Adrenal gland (tissue), 19 donors: Measurements from ENCODE around the gene TUBB2B. TPM values are rescaled to one million over a fixed set of nuclear protein-coding genes. Genes with fewer than 3 reads are reported as not detected.

Experiments
- DNase-seq, 7 donors: peaks; one replicate each; pipeline ENCODE4 v3.0.0-alpha.2; 2019 to 2020
- H3K27ac ChIP-seq, 5 donors: fragments of 200-600 bp; sonication (generic) in 4 of 5; 1 replicate in 3 of 5; 2 replicates in 2 of 5; pipeline versions ENCODE4 v1.5.1 to v1.8.0; 2016 to 2020; ENCODE audit warnings: mild to moderate bottlenecking in 1 of 5
- H3K27me3 ChIP-seq: fragments of 200-600 bp; 2 replicates; pipeline ENCODE4 v1.8.0; 2021
- H3K36me3 ChIP-seq, 2 donors: fragments of 200-600 bp; replicated peaks in 1 of 2; 1 replicate in 1 of 2; 2 replicates in 1 of 2; pipeline versions ENCODE4 v1.5.1 to v1.8.0; 2018 to 2022
- H3K4me1 ChIP-seq, 2 donors: fragments of 200-600 bp; replicated peaks in 1 of 2; 1 replicate in 1 of 2; 2 replicates in 1 of 2; pipeline versions ENCODE4 v1.5.1 to v1.8.0; 2018 to 2021
- H3K4me3 ChIP-seq, 4 donors: fragments of 200-600 bp; sonication (generic) in 3 of 4; one replicate each; pipeline ENCODE4 v1.5.1; 2016 to 2018
- H3K9me3 ChIP-seq, 3 donors: fragments of 200-600 bp; sonication (generic) in 1 of 3; replicated peaks in 1 of 3; 1 replicate in 2 of 3; 2 replicates in 1 of 3; pipeline versions ENCODE4 v1.5.1 to v1.8.0; 2016 to 2021
- CTCF ChIP-seq, 6 experiments: fragments of 450-650 bp in 4 of 6; fragments of 200-600 bp in 2 of 6; sonication (generic) in 1 of 6; IDR thresholded peaks; 1 replicate in 5 of 6; 2 replicates in 1 of 6; pipeline versions ENCODE4 v1.5.1 to v1.8.0; 2016 to 2021; ENCODE audit warnings: antibody characterized with exemption in 6 of 6, mild to moderate bottlenecking in 2 of 6, moderate library complexity in 1 of 6
- POLR2A ChIP-seq, 2 donors: fragments of 450-650 bp; IDR thresholded peaks; one replicate each; pipeline ENCODE4 v1.6.1; 2017; ENCODE audit warnings: antibody characterized with exemption in 2 of 2, mild to moderate bottlenecking in 2 of 2, moderate library complexity in 1 of 2
- WGBS, 4 donors: extraction: QIAGEN DNeasy Blood & Tissue Kit in 2 of 4; methylation state at CpG; one replicate each; pipeline versions ENCODE4 v1.1.5 to v1.1.7; 2013 to 2017; 5-methylcytosine and 5-hydroxymethylcytosine counted together
- intact Hi-C, 2 donors: fragments of 100-400 bp; cut with DNase I; formaldehyde crosslinking; loops; one replicate each; pipeline versions ENCODE4 v1.14.1 to v1.15.0; 2022 to 2023
- long read RNA-seq, 10 donors: library from polyadenylated mRNA in 3 of 10; unstranded in 2 of 10; stranded (forward) in 1 of 10; transcript quantifications; one replicate each; pipeline ENCODE4 v2.0.0 and lab custom pipeline, GENCODE V29; 2021 to 2026
- polyA plus RNA-seq, 3 donors: library from polyadenylated mRNA; stranded (reverse); fragments of 200-250 nt in 2 of 3; fragments of 350-450 nt in 1 of 3; fragmentation: Illumina TruSeq in 1 of 3; extraction: RNeasy Lipid Tissue Mini Kit (QIAGEN cat#74804) in 1 of 3; gene quantifications; one replicate each; pipeline ENCODE4 v1.2.3, GENCODE V29; 2013 to 2014
- total RNA-seq, 9 donors: library from RNA; depleted of rRNA in 4 of 9; stranded (reverse); fragments of >200 nt in 4 of 9; fragments of 120-200 nt in 1 of 9; fragmentation: NEBNext Ultra II Directional in 1 of 9; extraction: Animal tissue kit (Norgen Biotek cat#: 25700) in 1 of 9; gene quantifications; one replicate each; pipeline versions ENCODE4 v1.1.0 to v1.2.4, GENCODE V29; 2013 to 2023
- donor health status: healthy with polysubstance abuse.
- donor health status: Bipolar disorder and iron deficiency.
- donor health status: DM: yes; HTN: yes; CAD: no.
- donor health status: DM: no; HTN: no; CAD: no.
- donor health status: DM: no; HTN: no; CAD: no.
- donor health status: DM: yes; HTN: yes; CAD: no.

TUBB2B gene
- total RNA-seq (10 to 100 TPM in 1 of 9 donors, 1 to 10 TPM in 6, under 1 TPM in 1, not detected in 1; 0.98 to 37.3 (median 1.9) TPM), polyA plus RNA-seq (1 to 10 TPM; 2.0 to 3.6 (median 3.2) TPM)
- long read RNA-seq, donor 1, partial matches to known transcripts, result 0 of 3 reads
- long read RNA-seq, donor 1, other reads (novel, unspliced or antisense), result 0 of 3 reads
- long read RNA-seq, donor 2, partial matches to known transcripts, result 0 of 2 reads
- long read RNA-seq, donor 2, other reads (novel, unspliced or antisense), result 0 of 2 reads
- long read RNA-seq, donor 3, transcript TUBB2B-201 (4 exons, 2,020 nt), result major isoform, 7 of 7 reads
- long read RNA-seq, donor 3, partial matches to known transcripts, result 0 of 7 reads
- long read RNA-seq, donor 3, other reads (novel, unspliced or antisense), result 0 of 7 reads
- long read RNA-seq, donor 4, partial matches to known transcripts, result 0 of 1 reads
- long read RNA-seq, donor 4, other reads (novel, unspliced or antisense), result 0 of 1 reads
- long read RNA-seq, donor 5, partial matches to known transcripts, result 0 of 4 reads
- long read RNA-seq, donor 5, other reads (novel, unspliced or antisense), result 0 of 4 reads
- long read RNA-seq, donor 6, partial matches to known transcripts, result 0 of 1 reads
- long read RNA-seq, donor 6, other reads (novel, unspliced or antisense), result 0 of 1 reads
- long read RNA-seq, donor 7, partial matches to known transcripts, result 0 of 1 reads
- long read RNA-seq, donor 7, other reads (novel, unspliced or antisense), result 0 of 1 reads
- long read RNA-seq, donor 8, result 0 reads
- long read RNA-seq, donor 9, result 0 reads
- long read RNA-seq, donor 10, transcript TUBB2B-201 (4 exons, 2,020 nt), result major isoform, 8 of 8 reads
- long read RNA-seq, donor 10, partial matches to known transcripts, result 0 of 8 reads
- long read RNA-seq, donor 10, other reads (novel, unspliced or antisense), result 0 of 8 reads

GRCh38 chr6:3227363-3228045 lies at the start of gene TUBB2B:
Gene TUBB2B (minus strand): TSS chr6:3227653. CDS start chr6:3227543, 110 bp downstream.
- 1 to 6% (median 2%) methylated on average over 31 to 66 of the region's 66 CpGs for WGBS, 4 donors
- Histone ChIP-seq H3K27ac (no peak within 1 kb of the TSS), H3K36me3 (no peaks in the 10 kb centered on the region), H3K4me3 (peak within 1 kb of the TSS in 1 of 4 donors; percentile 45), H3K9me3 (no peaks in the 10 kb centered on the region), H3K4me1 (peaks cover 14 to 48% of the 10 kb centered on the region in 2 donors), H3K27me3 (peaks cover 38% of the 10 kb centered on the region)
- intact Hi-C loops, result no loop called here
- no peak for DNase-seq
- TF ChIP-seq CTCF (IDR thresholded peaks at IDR 0.05), result no peak
- TF ChIP-seq POLR2A (IDR thresholded peaks at IDR 0.05), result no peak

- Histone ChIP-seq H3K4me1 (peaks cover 0 to 5% of the 10 kb centered on the region in 2 donors), H3K36me3 (peaks cover 0 to 7% of the 10 kb centered on the region in 2 donors), H3K4me3 (no peak overlapping the region), H3K27me3 (no peaks in the 10 kb centered on the region), H3K27ac (no peak overlapping the region), H3K9me3 (no peaks in the 10 kb centered on the region)
- peak in 1 of 7 donors; percentile 5 for DNase-seq
- intact Hi-C loops, result loop anchor here (5.0 to 10.0 kb wide), 3 partner anchors 180 to 718 kb away; partner anchors contain the start of gene SLC22A23 (in 1 of the 2)
- TF ChIP-seq POLR2A (IDR thresholded peaks at IDR 0.05) (no peak), CTCF (IDR thresholded peaks at IDR 0.05) (no peak)
- 92 to 94% (median 93%) methylated on average over 11 to 12 of the region's 12 CpGs for WGBS, 4 donors
These were observed 49.8 kb upstream of the TUBB2B start for GRCh38 chr6:3277251-3277650.

- TF ChIP-seq CTCF (IDR thresholded peaks at IDR 0.05) (no peak), POLR2A (IDR thresholded peaks at IDR 0.05) (no peak)
- Histone ChIP-seq H3K27ac (no peak overlapping the region), H3K36me3 (peaks cover 0 to 15% of the 10 kb centered on the region in 2 donors), H3K9me3 (no peaks in the 10 kb centered on the region), H3K4me1 (peaks cover 0 to 5% of the 10 kb centered on the region in 2 donors), H3K27me3 (no peaks in the 10 kb centered on the region), H3K4me3 (no peak overlapping the region)
- intact Hi-C loops, result loop anchor here (5.0 to 10.0 kb wide), 3 partner anchors 181 to 718 kb away; partner anchors contain the start of gene SLC22A23 (in 1 of the 2)
- DNase-seq, result peak in 1 of 7 donors; percentile 2
- 85 to 89% (median 86%) methylated on average over 19 to 20 of the region's 20 CpGs for WGBS, 4 donors
These were observed 49.0 kb upstream of the TUBB2B start for GRCh38 chr6:3276174-3277167.
